GM19328 (cell line): ENCODE results near the gene SORBS1.

Experiments used
- ATAC-seq: cut with Tn5 transposase; IDR thresholded peaks from one replicate; pipeline ENCODE4 v1.9.1; 2021; ENCODE audit warnings: mild to moderate bottlenecking, moderate library complexity; ENCODE audit not compliant: unreplicated experiment

SORBS1 gene

DNA sequence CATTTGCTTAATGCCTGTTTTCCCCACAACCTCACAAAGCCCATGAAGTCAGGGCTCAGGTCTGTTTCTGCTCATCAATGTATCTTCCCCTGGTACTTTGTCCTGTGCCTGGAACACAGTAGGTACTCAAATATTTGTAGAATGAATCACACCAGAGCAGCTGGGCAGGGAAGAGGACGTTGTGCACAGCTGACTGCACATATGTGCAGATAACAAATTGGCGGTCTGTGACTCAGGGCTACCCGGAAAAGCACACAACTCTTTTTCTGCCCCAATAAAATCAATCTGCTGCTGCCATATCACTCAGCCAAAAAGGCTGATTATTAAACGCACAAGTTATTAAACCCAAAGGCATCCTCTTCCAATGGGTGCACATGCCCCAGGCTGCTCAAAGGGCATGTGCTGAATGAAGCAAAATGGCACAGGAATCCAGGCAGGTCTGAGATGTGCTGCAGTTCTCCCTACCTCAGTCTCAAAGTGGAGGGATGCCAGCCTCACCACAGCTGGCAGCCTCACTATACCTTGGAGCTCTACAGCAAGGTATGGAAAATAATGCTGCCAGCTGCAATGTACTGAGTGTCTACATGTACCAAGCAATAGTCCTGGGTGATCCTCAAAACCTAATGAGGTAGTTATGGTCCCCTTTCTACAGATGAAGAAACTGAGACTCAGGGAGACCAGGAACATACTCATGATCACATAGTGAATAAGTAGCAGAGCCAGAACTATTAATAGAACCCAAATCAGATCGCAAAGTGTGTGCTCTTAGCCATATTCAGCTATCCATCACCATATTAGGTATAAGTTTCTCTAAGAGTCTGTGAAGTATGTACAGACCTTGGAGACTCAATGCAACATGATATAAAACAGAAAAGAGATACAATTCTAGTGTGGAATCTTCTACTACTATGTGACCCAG is 43.4 kb downstream of the SORBS1 start:
- ATAC-seq, result no peak

DNA sequence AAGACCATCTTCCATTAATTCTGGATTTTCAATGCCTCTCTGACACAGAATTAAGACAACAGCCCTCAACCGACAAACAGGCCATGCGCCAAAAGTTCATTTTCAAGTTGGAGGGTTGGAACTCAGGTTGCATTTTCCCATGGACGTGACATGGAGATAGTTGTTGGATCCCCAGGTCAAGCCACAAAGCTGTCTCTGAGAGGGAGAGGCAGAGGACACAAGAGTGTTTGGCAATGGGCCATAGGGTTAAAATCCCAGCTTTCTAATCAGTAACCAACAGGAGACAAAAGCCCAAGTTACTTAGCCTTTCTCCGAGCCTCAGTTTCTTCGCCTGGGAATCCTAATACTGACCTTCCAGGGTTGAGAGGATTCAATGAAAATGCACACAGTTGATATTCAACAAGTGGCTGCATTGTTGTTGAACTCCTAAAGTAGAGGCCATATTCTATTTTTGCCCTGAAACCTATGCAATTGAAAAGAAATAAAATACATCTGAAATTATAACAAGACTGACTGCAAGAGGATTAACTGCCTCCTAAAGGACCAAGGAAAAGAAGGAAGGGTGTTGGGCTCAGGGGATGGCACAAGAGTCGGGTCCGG is 44.3 kb downstream of the SORBS1 start:
- ATAC-seq, result no peak

DNA sequence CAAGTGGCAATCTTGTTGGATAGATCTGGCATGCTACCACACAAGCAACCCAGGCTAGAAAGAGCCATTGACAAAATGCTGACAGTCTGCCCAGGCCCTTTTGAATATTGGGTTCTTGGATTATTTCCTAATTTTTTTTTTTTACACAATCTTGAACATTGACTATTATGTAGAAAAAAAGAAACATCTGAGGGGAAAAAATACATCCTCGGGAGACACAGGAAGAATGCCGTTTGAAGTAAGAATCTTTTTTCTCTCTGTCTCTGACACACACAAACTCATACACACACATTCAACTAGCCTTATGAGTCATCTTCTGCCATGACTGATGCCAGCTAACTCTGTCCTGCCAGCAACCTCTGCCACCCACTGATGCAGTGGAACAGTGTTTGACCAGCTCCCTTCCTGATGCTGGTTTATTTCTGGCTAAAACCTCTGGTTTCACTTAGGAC is 47.2 kb downstream of the SORBS1 start:
- ATAC-seq, result no peak

DNA sequence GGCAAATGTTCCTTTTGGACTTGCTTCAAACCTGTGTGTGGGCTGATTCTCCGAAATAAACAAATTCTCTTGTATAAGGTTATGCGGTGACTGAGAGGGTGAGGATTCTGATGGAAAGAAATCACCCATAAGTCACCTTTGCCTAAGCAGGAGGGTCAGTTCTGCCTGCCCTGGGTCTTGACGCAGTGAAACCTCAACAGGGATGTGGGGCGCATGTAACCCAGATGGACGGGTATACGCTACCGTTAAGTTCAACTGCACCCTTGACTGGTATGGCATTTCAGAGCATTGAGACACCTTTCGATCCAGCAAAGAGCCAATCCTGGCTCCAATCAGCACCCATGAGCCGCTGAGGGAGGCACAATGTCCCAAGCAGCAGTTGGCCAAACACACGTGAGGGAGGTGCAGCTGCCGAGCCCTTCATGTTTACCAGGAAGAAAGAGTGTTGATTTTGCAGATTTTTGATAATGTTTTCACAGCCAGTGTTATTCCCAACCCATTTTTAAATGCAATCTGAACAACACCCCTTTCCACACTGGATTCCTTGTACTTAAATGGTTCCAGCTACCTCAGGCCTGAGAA is 48.1 kb downstream of the SORBS1 start:
- ATAC-seq, result no peak

DNA sequence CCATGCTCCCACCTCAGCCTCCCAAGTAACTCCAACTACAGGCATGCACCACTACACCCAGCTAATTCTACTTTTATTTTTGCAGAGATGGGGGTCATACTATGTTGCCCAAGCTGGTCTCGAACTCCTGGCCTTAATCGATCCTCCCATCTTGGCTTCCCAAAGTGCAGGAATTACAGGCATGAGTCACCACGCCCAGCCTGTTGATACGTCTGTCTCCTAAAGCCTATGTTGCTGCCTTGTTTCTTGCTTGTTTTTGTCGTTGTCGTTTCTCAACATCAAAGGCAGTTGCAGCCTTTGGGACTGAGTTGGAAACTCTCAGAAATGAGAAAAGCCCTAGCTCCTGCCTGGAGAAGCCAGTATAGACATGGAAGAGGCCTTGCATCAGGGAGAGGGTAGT is 49.9 kb downstream of the SORBS1 start:
- ATAC-seq, result no peak

DNA sequence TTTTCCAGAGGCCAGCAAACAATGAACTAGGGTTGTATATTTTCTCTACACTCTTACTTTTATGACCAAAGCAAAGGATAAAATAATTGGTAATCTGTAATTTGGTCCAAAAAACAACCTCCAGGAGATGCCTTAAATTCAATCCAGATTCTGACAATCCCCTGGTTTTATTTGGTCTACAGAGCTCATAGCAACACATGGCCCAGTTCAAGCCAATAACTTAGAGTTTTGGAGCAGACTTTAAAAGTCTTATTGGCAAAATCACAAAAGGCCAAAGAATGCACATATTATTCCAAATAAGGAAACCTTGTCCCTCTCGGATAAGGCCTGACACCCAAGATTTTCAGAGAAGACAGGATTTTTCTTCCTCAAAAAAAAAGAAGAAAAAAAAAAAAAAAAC is 51.9 kb downstream of the SORBS1 start:
- ATAC-seq, result no peak

DNA sequence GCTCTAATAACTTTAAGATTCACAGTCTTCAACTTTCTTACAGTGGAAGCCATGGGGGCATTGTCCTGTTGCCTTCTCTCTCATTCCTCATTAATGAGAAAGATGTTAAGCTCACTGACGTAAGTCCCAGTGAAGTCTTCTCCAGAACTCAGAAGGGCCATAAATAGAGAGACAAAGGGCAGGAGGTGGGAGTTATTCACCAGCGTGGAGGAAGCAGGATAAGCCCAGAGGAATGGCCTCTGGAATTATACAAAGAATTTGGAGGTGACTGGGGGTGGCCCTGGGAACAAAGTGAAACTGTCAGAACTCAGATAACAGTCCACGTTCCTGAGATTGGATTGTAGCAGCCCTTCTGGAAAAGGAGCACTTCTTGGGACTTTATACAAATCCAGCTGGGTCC is 52.4 kb downstream of the SORBS1 start:
- no peak for ATAC-seq

DNA sequence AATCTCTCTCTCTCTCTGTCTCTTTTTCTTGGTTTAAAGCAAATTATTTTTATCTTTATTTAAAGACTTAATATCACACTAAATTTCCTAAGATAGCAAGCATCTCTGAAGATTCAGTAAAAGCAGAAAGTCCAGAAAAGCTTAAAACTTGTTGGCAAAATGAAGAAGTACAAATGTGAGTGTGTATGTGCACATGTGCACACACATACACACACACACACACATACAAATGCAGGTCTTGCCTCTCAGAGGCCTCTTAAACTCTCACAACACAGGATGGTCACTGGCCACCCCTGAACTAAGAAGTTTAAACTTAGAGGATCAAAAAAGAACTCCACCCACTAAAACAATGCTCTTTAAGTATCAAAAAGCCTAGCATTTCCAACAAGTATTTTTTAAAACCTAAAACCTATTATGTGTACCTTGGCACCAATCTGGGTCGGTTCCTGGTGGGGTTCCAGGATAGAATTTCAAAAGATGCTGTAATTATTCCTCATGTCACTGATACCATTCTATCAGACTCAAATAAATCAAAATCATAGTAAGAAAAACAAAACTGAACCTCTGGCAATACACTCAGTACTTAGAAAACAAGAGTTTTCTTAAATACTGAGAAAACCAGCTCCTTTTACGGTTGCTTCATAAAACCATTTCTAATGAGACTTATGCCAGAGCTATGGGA is 55.0 kb downstream of the SORBS1 start:
- no peak for ATAC-seq

DNA sequence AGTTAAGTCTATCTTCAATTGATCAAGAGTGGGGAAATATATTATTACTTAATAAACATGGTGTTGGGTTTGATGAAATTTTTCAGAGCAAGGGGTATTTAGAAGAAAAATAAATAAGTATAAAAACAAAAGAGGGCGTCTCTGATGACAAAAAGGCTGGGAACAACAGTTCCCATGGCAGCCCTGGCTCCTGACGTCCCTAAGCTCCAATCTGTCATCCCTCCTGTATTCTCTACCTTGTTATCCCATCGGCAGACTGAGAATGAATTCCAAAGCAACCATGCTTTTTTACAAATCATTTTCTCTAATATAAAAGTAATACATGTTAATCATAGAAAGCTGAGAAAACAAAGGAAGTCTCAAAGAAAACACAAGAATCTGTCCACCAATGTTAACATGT is 55.5 kb downstream of the SORBS1 start:
- ATAC-seq, result no peak

DNA sequence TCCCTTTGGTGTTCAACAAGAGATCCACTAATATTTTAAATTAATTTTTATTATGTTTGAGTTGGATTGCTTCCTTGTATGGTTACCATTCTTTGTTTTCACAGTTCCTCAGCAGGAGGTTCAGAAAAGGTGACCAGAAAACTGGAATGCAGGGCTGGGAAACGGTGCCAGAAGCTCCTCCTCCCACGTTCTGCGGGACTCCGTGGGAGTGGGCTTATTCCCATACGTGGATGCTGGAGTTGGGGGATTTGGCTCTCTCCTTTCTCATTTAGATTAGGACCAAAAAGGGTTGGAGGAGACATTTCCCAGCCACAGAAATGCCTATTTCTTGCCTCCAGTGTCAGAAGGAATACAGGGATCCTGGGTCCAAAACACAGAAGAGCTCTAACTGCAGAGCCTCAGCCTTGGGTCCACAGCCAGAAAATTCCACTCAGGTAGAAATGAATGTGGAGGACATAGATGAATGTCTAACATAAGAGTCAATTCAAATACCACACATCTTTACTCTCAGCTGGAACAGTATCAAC is 56.0 kb downstream of the SORBS1 start:
- ATAC-seq, result no peak

DNA sequence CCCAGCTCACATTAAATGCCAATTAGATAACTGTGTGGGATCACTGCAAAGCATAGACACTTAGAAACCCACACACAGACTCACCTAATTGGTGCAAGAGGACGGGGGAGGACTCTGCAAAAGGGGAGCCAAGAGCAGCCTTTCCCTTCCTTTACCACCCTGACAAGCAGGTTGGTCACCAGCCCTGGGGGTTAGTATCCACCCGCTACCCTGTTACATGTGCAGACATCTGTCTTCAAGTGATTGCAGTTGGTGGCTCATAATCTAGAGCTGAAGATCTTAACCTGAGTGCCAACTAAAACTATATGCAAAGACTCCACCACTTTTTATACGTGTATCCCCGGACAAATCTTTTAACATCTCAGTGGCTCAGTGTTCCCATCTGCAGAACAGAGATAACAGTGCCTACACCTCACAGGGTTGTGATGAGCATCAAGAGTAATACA is 56.9 kb downstream of the SORBS1 start:
- ATAC-seq, result no peak

DNA sequence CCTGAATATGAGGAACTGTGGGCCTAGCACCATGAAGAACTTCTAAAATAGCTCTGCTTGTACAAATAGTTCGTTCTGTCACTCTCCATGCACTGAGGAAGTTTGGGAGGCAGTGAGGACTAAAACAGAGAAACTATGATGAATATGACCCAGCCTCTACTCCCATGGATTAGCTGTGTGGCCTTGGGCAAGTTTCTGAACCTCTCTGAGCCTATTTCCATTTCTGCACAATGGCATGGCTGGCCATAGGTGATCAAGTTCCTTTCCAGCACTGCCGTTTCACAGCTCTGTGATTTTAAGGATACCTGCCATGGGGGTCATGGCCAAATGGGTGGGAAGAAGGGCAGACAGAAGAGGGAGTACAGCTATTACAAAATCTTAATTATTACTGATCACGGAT is 57.6 kb downstream of the SORBS1 start:
- no peak for ATAC-seq

DNA sequence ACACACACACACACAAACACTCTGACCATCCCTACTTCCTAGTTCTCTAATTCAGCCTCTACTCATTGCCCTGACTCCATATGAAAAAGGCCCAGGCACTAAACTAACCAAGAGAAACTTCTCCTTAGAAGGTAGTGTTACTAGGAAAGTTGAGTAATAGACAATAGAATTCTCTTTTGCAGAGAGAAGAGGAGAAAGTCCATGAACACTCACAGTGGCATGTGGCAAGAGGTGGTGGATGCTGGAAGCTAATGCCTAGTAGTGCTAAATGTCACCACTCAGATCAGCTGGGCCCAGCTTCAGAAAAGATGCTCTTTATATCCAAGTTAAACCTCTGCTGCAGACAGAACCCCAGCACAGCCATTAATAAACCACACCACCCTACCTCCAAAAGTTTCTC is 58.2 kb downstream of the SORBS1 start:
- ATAC-seq, result no peak

DNA sequence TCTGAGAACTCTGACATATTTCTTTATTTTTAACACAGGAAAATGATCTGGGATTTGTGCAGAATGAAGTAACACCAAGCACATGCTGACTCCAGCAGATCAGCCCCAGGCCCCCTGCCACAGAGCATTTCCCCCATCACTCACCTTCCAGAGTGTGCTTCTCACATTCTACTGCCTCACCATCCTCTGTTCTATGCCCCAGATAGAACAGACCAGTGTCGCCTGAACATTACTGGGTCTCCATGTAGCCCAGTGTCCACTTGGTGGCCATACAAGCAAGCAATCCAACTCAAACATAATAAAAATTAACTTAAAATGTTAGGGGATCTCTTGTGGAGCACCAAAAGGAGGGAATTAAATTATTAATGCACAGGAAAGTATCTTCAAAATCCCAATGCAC is 58.8 kb downstream of the SORBS1 start:
- ATAC-seq, result no peak

DNA sequence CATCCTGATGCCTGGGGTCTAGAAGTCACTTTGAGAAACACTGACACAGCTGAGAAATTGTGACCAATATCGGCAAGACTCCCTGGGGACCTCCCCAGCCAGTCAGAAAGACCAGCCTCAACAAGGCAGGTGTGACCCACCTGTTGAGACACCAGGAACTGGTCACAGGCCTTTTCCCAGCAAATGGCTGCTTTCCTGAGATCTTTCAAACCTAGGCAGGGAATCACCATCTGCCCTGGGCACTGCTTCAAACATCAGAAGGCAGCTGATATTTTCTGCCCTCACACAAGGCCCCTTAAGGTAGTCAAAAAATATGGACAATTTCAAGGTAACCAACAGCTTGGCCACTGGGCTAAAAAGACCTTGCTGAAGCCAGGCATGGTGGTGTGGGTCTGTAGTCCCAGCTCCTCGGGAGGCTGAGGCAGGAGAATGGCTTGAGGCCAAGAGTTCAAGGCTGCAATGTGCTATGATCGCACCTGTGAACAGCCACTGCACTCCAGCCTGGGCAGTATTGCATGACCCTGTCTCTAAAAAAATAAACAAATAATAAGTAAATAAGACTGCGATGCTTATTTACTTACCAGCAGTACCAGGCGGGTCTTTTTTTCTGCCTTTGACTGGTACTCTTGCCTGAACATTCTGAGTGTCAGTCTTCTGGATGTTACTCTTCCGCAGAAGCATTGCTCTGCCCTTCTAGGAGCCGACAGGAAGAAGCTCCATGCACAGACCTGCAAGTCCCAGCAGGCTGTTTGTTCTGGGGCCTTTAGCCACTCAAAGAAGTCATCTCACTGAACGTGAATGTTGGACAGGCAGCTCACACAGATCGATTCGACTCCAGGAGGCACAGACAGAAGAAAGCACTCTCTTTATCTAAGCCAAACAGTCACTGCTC is 59.7 kb downstream of the SORBS1 start:
- no peak for ATAC-seq

DNA sequence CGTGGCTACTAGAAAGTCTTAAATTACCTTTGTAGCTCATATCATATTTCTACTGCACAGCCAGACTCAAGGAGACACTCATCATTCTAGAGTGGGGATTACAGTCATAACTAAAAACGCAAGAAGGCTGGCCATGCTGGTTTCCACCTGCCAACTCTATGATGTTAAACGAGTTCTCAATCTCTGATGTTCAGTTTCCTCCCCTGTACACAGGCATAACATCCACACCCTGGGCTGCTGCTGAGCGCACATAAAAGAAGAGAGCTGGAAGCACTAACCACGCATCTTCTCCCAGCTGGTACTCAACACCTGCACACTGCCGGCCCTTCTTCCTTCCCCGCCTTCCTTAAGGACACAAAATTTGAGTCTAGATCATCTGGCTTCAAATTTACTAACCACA is 60.5 kb downstream of the SORBS1 start:
- no peak for ATAC-seq

DNA sequence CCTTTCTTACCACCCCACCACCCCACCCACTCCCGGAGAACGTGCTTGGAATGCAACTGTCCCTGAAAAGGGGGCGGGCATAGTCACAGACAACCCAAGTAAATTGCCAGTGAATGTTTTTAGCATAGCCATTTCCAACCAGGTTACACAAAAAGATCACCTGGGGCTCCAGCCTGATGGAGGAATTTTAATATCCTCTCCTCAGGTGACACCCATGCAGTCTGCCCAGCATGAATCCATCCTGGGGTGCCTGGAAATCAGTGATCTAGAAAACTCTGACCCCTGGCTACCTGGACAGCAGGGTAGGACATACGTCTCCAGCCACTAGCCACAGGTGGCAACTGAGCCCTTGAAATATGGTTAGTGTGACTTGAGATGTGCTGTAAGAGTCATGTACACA is 61.1 kb downstream of the SORBS1 start:
- ATAC-seq, result no peak

DNA sequence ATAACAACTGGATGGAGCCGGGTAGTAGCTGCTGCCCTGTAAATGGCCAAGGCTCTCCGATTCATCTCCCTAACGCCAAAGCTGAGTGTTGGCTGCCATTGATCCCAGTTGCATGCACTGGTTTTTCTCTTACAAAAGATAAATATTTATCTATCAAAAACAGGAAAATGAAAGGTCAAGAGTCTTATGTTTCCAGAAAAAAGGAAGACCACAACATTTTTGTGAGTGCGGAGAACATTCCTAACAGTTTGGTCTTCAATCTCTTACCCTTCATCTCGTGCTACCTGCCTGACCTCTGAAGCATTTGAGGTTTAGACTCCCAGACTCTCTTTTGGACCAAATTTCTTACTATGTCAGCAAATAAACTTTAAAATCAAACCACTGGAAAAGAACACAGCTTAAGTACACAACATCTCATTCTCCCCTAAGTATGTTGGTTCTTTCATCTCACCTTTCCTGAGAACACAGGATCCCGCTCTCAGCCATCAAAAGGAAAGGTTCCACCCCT is 61.6 kb downstream of the SORBS1 start:
- ATAC-seq, result no peak

DNA sequence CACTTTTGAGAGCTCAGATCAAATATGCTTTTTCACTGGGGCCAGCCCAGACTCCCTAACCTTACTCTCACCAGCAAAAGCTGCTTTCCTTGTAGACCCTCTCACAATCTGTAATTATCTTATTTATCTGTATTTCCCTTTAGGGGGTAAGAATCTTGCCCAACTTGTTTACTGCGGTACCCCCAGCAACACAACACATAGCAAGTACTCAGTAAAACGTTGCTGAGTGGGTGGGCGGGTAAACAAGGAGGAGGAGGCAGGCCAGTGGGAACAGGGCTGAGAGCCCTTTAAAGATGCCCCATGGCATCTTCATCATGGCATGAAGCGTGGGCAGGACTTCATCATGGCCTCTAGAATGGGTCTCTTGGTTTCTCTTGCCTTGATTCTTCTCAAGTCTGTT is 64.2 kb downstream of the SORBS1 start:
- no peak for ATAC-seq
